Colonic mucosa (tissue), 4 donors: Measurements from ENCODE around the gene EFCAB11. TPM values are rescaled to one million over a fixed set of nuclear protein-coding genes. Genes with fewer than 3 reads are reported as not detected.

ENCODE experiments used
- DNase-seq: peaks from one replicate; pipeline ENCODE4 v3.0.0-alpha.2; 2020
- H3K27ac ChIP-seq: fragments of 200-600 bp; one replicate; pipeline ENCODE4 v1.8.0; 2021
- H3K27me3 ChIP-seq: fragments of 200-600 bp; one replicate; pipeline ENCODE4 v1.8.0; 2021
- H3K36me3 ChIP-seq: fragments of 200-600 bp; one replicate; pipeline ENCODE4 v1.8.0; 2021
- H3K4me1 ChIP-seq: fragments of 200-600 bp; one replicate; pipeline ENCODE4 v1.8.0; 2021; ENCODE audit warnings: mild to moderate bottlenecking
- H3K4me3 ChIP-seq: fragments of 200-600 bp; one replicate; pipeline ENCODE4 v1.8.0; 2021
- H3K9ac ChIP-seq, 2 donors: one replicate each; pipeline ENCODE4 v1.7.0; 2013; ENCODE audit warnings: control low read depth in 2 of 2, low read depth in 2 of 2, low read length in 2 of 2
- H3K9me3 ChIP-seq: fragments of 200-600 bp; one replicate; pipeline ENCODE4 v1.8.0; 2021
- CTCF ChIP-seq: fragments of 200-600 bp; IDR thresholded peaks from one replicate; pipeline ENCODE4 v1.8.0; 2022; ENCODE audit warnings: antibody characterized with exemption, mild to moderate bottlenecking
- intact Hi-C: fragments of 100-400 bp; cut with DNase I; formaldehyde crosslinking; loops from one replicate; pipeline ENCODE4 v1.14.1; 2022
- total RNA-seq, 2 donors: library from RNA; stranded (reverse); fragmentation: NEBNext Ultra II Directional in 1 of 2; extraction: Animal tissue kit (Norgen Biotek cat#: 25700) in 1 of 2; gene quantifications; one replicate each; pipeline ENCODE4 v1.2.1, GENCODE V29; 2021
- donor health status: healthy.
- donor health status: DM: no; HTN: no; CAD: no.
- donor health status: DM: no; HTN: no; CAD: no.

EFCAB11 gene
- total RNA-seq, 2 donors from 2014 or later, result 12.1 to 14.1 TPM

GRCh38 chr14:89911010-89911919, 43.3 kb downstream of the EFCAB11 start:
- peak; percentile 38 for DNase-seq
- H3K27ac ChIP-seq, result no peak overlapping the region
- no peaks in the 10 kb centered on the region for H3K36me3 ChIP-seq
- no peak overlapping the region for H3K4me3 ChIP-seq
- H3K9me3 ChIP-seq, result no peaks in the 10 kb centered on the region
- H3K27me3 ChIP-seq, result no peaks in the 10 kb centered on the region
- peak overlapping the region in 1 of 2 donors; percentile 16 for H3K9ac ChIP-seq
- no peak for TF ChIP-seq CTCF
- H3K4me1 ChIP-seq, result peaks cover 12% of the 10 kb centered on the region
- intact Hi-C loops, result loop anchor here (5.0 to 10.0 kb wide), 2 partner anchors 486 to 729 kb away; no protein-coding TSS in a partner anchor

- no peak overlapping the region for H3K27ac ChIP-seq
- no peak for TF ChIP-seq CTCF
- no peak overlapping the region for H3K4me3 ChIP-seq
- H3K9ac ChIP-seq, result no peak overlapping the region
- peaks cover 12% of the 10 kb centered on the region for H3K4me1 ChIP-seq
- no peaks in the 10 kb centered on the region for H3K27me3 ChIP-seq
- DNase-seq, result no peak
- no peaks in the 10 kb centered on the region for H3K36me3 ChIP-seq
- intact Hi-C loops, result loop anchor here (5.0 to 10.0 kb wide), 2 partner anchors 486 to 728 kb away; no protein-coding TSS in a partner anchor
- no peaks in the 10 kb centered on the region for H3K9me3 ChIP-seq
Measured at GRCh38 chr14:89910691-89911009, 43.9 kb downstream of the EFCAB11 start.

- H3K4me1 ChIP-seq, result peaks cover 12% of the 10 kb centered on the region
- H3K36me3 ChIP-seq, result no peaks in the 10 kb centered on the region
- H3K4me3 ChIP-seq, result no peak overlapping the region
- DNase-seq, result no peak
- intact Hi-C loops, result no loop called here
- H3K27ac ChIP-seq, result no peak overlapping the region
- no peak overlapping the region for H3K9ac ChIP-seq
- no peaks in the 10 kb centered on the region for H3K9me3 ChIP-seq
- TF ChIP-seq CTCF, result no peak
- no peaks in the 10 kb centered on the region for H3K27me3 ChIP-seq
Measured at GRCh38 chr14:89909586-89909985, 44.9 kb downstream of the EFCAB11 start.

- Histone ChIP-seq H3K9me3 (no peaks in the 10 kb centered on the region), H3K9ac (no peak overlapping the region), H3K27me3 (no peaks in the 10 kb centered on the region), H3K36me3 (no peaks in the 10 kb centered on the region), H3K4me3 (no peak overlapping the region), H3K27ac (no peak overlapping the region), H3K4me1 (peaks cover 12% of the 10 kb centered on the region)
- DNase-seq, result no peak
- intact Hi-C loops, result no loop called here
- TF ChIP-seq CTCF, result no peak
Measured at GRCh38 chr14:89908712-89909450, 45.6 kb downstream of the EFCAB11 start.

GRCh38 chr14:89907655-89908054, 46.9 kb downstream of the EFCAB11 start:
- Histone ChIP-seq H3K9ac (no peak overlapping the region), H3K4me1 (peaks cover 12% of the 10 kb centered on the region), H3K9me3 (no peaks in the 10 kb centered on the region), H3K27me3 (no peaks in the 10 kb centered on the region), H3K36me3 (no peaks in the 10 kb centered on the region), H3K4me3 (no peak overlapping the region), H3K27ac (no peak overlapping the region)
- intact Hi-C loops, result no loop called here
- DNase-seq, result no peak
- TF ChIP-seq CTCF, result no peak
